HepG2 (cell line): Measurements from ENCODE around the gene PARM1. TPM values are rescaled to one million over a fixed set of nuclear protein-coding genes. Genes with fewer than 3 reads are reported as not detected.

Experiments
- ARNT ChIP-seq: fragments of 450-650 bp; IDR thresholded peaks from 2 replicates; pipeline ENCODE4 v1.6.1; 2017
- CBX1 ChIP-seq: IDR thresholded peaks from one replicate; pipeline ENCODE4 v1.6.1; 2016; ENCODE audit warnings: antibody characterized with exemption, low read depth
- JUN ChIP-seq: sonication (generic); formaldehyde crosslinking; IDR thresholded peaks from 2 replicates; pipeline ENCODE4 v1.4.0; 2020; ENCODE audit warnings: mild to moderate bottlenecking, missing genetic modification reagents
- KDM5B ChIP-seq: sonication (generic); formaldehyde crosslinking; IDR thresholded peaks from 2 replicates; pipeline ENCODE4 v1.4.0; 2020; ENCODE audit warnings: missing genetic modification reagents, mild to moderate bottlenecking, borderline replicate concordance
- KLF13 ChIP-seq: sonication (generic); formaldehyde crosslinking; IDR thresholded peaks from 2 replicates; pipeline ENCODE4 v1.4.0; 2020; ENCODE audit warnings: mild to moderate bottlenecking, missing genetic modification reagents
- MIER3 ChIP-seq: IDR thresholded peaks from 2 replicates; pipeline ENCODE4 v1.6.1; 2016; ENCODE audit warnings: missing compliant biosample characterization, borderline replicate concordance
- MTA3 ChIP-seq: sonication (generic); formaldehyde crosslinking; IDR thresholded peaks from 2 replicates; pipeline ENCODE4 v1.4.0; 2020; ENCODE audit warnings: missing genetic modification reagents
- NR2F1 ChIP-seq, 2 experiments: fragments of 450-650 bp in 1 of 2; formaldehyde crosslinking in 1 of 2; IDR thresholded peaks; 2 replicates each; pipeline versions ENCODE4 v1.5.0 to v1.6.1; 2016 to 2020; ENCODE audit warnings: mild to moderate bottlenecking in 1 of 2, missing compliant biosample characterization in 1 of 2, missing genetic modification reagents in 1 of 2, moderate library complexity in 1 of 2
- POLR2AphosphoS5 ChIP-seq: IDR thresholded peaks from 2 replicates; pipeline ENCODE4 v1.6.1; 2012; ENCODE audit warnings: low read depth, low read length
- PPARG ChIP-seq: conservative IDR thresholded peaks from 2 replicates; pipeline ENCODE4 v1.6.1; 2016; ENCODE audit warnings: missing biosample characterization, missing genetic modification reagents
- RAD51 ChIP-seq: fragments of 450-650 bp; IDR thresholded peaks from 2 replicates; pipeline ENCODE4 v1.6.1; 2016; ENCODE audit warnings: borderline replicate concordance
- SRY ChIP-seq: sonication (generic); formaldehyde crosslinking; IDR thresholded peaks from 2 replicates; pipeline ENCODE4 v1.8.0; 2022; ENCODE audit warnings: mild to moderate bottlenecking, missing genetic modification reagents
- TGIF2 ChIP-seq: IDR thresholded peaks from 2 replicates; pipeline ENCODE4 v1.6.1; 2016; ENCODE audit warnings: control low read depth, missing compliant biosample characterization
- ZFAT ChIP-seq: sonication (generic); formaldehyde crosslinking; conservative IDR thresholded peaks from 2 replicates; pipeline ENCODE4 v1.8.1; 2023; ENCODE audit warnings: missing genetic modification reagents, inconsistent platforms
- ZNF333 ChIP-seq: sonication (generic); formaldehyde crosslinking; IDR thresholded peaks from 2 replicates; pipeline ENCODE4 v1.4.0; 2020; ENCODE audit warnings: mild to moderate bottlenecking, missing genetic modification reagents, borderline replicate concordance
- ZNF605 ChIP-seq: sonication (generic); formaldehyde crosslinking; IDR thresholded peaks from 2 replicates; pipeline ENCODE4 v1.8.0; 2022; ENCODE audit warnings: mild to moderate bottlenecking, missing genetic modification reagents
- polyA plus RNA-seq, 8 experiments: library from polyadenylated mRNA; depleted of rRNA in 3 of 8; stranded (reverse) in 7 of 8; unstranded in 1 of 8; fragments of >200 nt; fragmentation: Illumina TruSeq in 4 of 8; extraction: Trizol in 4 of 8; gene quantifications; 2 replicates each; pipeline versions ENCODE4 v1.2.1 to v1.2.3, GENCODE V29; 2011 to 2016; ENCODE audit warnings: low read depth in 4 of 8, missing spikeins in 1 of 8, mixed read lengths in 1 of 8; ENCODE audit not compliant: insufficient read depth in 1 of 8
- total RNA-seq, 5 experiments: library from RNA; depleted of rRNA; stranded (reverse); fragments of >200 nt; fragmentation: Illumina TruSeq; extraction: Trizol; gene quantifications; 2 replicates each; pipeline ENCODE4 v1.2.3, GENCODE V29; 2016; ENCODE audit warnings: low read depth in 1 of 5
- TF ChIP-seq, protein P1 (sequence below): sonication (generic); formaldehyde crosslinking; IDR thresholded peaks from 2 replicates; pipeline ENCODE4 v1.5.1; 2020; ENCODE audit warnings: mild to moderate bottlenecking, moderate library complexity, missing genetic modification reagents
- TF ChIP-seq, protein P2 (sequence below): sonication (generic); formaldehyde crosslinking; IDR thresholded peaks from 2 replicates; pipeline ENCODE4 v1.4.0; 2020; ENCODE audit warnings: missing genetic modification reagents, borderline replicate concordance
- TF ChIP-seq, protein P3 (sequence below): sonication (generic); formaldehyde crosslinking; IDR thresholded peaks from 2 replicates; pipeline ENCODE4 v1.4.0; 2020; ENCODE audit warnings: missing genetic modification reagents
- TF ChIP-seq, protein P4 (sequence below): sonication (generic); formaldehyde crosslinking; IDR thresholded peaks from 2 replicates; pipeline ENCODE4 v1.4.0; 2020; ENCODE audit warnings: mild to moderate bottlenecking, missing genetic modification reagents
- TF ChIP-seq, protein P5 (sequence below): sonication (generic); formaldehyde crosslinking; IDR thresholded peaks from 2 replicates; pipeline ENCODE4 v1.4.0; 2020; ENCODE audit warnings: missing genetic modification reagents, borderline replicate concordance

Gene PARM1
- total and polyA plus RNA-seq, 2 of the 13 experiments (the other 11 are each of a cell fraction or from before 2014, with no cell fraction given) = not detected

DNA sequence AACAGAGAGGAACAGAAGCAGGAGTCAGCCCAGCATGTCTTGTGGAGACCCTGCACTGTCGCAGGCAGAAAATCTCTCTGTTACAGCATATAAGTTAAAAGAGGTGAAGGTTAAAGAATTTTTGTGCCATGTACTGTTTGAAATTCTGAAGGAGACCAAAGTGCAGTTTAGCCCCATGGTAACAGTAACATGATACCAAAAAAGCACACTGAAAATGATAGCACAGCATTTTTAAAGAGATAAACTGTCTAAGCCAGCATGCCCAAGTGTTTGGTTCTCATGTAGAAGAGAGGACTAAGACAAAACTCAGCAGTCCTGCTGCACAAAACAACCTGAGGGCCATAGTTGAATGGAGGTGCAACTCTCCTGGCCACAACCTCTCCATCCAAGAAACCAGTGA is 41.9 kb upstream of the PARM1 start (continued):
- no peak for TF ChIP-seq JUN (CRISPR knock-in tag)
- TF ChIP-seq TGIF2 (CRISPR knock-in tag) = no peak
- TF ChIP-seq, protein P1, sequence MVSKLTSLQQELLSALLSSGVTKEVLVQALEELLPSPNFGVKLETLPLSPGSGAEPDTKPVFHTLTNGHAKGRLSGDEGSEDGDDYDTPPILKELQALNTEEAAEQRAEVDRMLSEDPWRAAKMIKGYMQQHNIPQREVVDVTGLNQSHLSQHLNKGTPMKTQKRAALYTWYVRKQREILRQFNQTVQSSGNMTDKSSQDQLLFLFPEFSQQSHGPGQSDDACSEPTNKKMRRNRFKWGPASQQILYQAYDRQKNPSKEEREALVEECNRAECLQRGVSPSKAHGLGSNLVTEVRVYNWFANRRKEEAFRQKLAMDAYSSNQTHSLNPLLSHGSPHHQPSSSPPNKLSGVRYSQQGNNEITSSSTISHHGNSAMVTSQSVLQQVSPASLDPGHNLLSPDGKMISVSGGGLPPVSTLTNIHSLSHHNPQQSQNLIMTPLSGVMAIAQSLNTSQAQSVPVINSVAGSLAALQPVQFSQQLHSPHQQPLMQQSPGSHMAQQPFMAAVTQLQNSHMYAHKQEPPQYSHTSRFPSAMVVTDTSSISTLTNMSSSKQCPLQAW (CRISPR knock-in tag) = no peak
- no peak for TF ChIP-seq POLR2AphosphoS5
- no peak for TF ChIP-seq CBX1
- TF ChIP-seq RAD51 = no peak
- TF ChIP-seq ZNF333 (CRISPR knock-in tag) = no peak
- TF ChIP-seq SRY (CRISPR knock-in tag) = no peak
- TF ChIP-seq KDM5B (CRISPR knock-in tag) = no peak
- TF ChIP-seq, protein P2, sequence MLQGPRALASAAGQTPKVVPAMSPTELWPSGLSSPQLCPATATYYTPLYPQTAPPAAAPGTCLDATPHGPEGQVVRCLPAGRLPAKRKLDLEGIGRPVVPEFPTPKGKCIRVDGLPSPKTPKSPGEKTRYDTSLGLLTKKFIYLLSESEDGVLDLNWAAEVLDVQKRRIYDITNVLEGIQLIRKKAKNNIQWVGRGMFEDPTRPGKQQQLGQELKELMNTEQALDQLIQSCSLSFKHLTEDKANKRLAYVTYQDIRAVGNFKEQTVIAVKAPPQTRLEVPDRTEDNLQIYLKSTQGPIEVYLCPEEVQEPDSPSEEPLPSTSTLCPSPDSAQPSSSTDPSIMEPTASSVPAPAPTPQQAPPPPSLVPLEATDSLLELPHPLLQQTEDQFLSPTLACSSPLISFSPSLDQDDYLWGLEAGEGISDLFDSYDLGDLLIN (CRISPR knock-in tag) = no peak
- TF ChIP-seq, protein P3, sequence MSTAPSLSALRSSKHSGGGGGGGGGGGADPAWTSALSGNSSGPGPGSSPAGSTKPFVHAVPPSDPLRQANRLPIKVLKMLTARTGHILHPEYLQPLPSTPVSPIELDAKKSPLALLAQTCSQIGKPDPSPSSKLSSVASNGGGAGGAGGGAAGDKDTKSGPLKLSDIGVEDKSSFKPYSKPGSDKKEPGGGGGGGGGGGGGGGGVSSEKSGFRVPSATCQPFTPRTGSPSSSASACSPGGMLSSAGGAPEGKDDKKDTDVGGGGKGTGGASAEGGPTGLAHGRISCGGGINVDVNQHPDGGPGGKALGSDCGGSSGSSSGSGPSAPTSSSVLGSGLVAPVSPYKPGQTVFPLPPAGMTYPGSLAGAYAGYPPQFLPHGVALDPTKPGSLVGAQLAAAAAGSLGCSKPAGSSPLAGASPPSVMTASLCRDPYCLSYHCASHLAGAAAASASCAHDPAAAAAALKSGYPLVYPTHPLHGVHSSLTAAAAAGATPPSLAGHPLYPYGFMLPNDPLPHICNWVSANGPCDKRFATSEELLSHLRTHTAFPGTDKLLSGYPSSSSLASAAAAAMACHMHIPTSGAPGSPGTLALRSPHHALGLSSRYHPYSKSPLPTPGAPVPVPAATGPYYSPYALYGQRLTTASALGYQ (CRISPR knock-in tag) = no peak
- TF ChIP-seq KLF13 (CRISPR knock-in tag) = no peak
- TF ChIP-seq, protein P4, sequence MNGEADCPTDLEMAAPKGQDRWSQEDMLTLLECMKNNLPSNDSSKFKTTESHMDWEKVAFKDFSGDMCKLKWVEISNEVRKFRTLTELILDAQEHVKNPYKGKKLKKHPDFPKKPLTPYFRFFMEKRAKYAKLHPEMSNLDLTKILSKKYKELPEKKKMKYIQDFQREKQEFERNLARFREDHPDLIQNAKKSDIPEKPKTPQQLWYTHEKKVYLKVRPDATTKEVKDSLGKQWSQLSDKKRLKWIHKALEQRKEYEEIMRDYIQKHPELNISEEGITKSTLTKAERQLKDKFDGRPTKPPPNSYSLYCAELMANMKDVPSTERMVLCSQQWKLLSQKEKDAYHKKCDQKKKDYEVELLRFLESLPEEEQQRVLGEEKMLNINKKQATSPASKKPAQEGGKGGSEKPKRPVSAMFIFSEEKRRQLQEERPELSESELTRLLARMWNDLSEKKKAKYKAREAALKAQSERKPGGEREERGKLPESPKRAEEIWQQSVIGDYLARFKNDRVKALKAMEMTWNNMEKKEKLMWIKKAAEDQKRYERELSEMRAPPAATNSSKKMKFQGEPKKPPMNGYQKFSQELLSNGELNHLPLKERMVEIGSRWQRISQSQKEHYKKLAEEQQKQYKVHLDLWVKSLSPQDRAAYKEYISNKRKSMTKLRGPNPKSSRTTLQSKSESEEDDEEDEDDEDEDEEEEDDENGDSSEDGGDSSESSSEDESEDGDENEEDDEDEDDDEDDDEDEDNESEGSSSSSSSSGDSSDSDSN = no peak
- TF ChIP-seq MIER3 (CRISPR knock-in tag) = no peak
- TF ChIP-seq, protein P5, sequence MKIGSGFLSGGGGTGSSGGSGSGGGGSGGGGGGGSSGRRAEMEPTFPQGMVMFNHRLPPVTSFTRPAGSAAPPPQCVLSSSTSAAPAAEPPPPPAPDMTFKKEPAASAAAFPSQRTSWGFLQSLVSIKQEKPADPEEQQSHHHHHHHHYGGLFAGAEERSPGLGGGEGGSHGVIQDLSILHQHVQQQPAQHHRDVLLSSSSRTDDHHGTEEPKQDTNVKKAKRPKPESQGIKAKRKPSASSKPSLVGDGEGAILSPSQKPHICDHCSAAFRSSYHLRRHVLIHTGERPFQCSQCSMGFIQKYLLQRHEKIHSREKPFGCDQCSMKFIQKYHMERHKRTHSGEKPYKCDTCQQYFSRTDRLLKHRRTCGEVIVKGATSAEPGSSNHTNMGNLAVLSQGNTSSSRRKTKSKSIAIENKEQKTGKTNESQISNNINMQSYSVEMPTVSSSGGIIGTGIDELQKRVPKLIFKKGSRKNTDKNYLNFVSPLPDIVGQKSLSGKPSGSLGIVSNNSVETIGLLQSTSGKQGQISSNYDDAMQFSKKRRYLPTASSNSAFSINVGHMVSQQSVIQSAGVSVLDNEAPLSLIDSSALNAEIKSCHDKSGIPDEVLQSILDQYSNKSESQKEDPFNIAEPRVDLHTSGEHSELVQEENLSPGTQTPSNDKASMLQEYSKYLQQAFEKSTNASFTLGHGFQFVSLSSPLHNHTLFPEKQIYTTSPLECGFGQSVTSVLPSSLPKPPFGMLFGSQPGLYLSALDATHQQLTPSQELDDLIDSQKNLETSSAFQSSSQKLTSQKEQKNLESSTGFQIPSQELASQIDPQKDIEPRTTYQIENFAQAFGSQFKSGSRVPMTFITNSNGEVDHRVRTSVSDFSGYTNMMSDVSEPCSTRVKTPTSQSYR = no peak
- TF ChIP-seq MTA3 (CRISPR knock-in tag) = no peak
- no peak for TF ChIP-seq ZFAT (CRISPR knock-in tag)
- no peak for TF ChIP-seq PPARG (CRISPR knock-in tag)
- TF ChIP-seq ZNF605 (CRISPR knock-in tag) = no peak
- TF ChIP-seq NR2F1 (CRISPR knock-in tag; IDR thresholded peaks at IDR 0.05) = no peak
- TF ChIP-seq ARNT = no peak
